ENCODE measurements around the gene FAM193B. TPM values are rescaled to one million over a fixed set of nuclear protein-coding genes. Genes with fewer than 3 reads are reported as not detected.

The FAM193B gene
- polyA plus RNA-seq, 1 of the 3 experiments (the other 2 are of a cell fraction) = 48.1 TPM

DNA sequence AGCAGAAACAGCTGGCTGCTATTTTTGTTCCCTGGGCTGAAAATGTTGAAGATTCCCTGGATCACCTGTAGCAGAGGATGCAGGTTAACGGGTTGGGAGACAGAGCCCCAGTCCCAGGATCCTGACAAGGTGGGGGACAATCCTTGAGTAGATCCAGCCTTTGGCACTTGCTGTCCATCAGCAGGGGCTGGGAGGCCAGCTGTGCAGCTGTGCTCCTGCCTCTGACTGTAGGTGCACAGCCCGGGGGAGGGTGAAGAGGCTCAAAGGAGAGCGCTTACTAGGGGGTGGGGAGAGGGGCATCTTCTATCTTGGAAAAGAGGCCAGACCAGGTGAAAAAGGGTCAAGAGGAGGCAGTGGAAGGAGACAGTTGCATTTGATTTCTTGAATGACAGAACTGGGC lies 34.1 kb downstream of the FAM193B start:
- DNase-seq = no peak
- WGBS (ENCODE audit: low lambda C conversion rate) = 98% methylated on average over 3 of the region's 3 CpGs

More for the DNA sequence above, 34.1 kb downstream of the FAM193B start:
- H3F3A ChIP-seq (replicated peaks; ENCODE audit: insufficient read depth) = peaks cover 10% of the 10 kb centered on the region
- no peak overlapping the region for H3K4me2 ChIP-seq
- H3K9me2 ChIP-seq = no peaks in the 10 kb centered on the region
- peaks cover 6 to 15% of the 10 kb centered on the region in 2 experiments; a peak in 2 of 4 replicates for H3K4me1 ChIP-seq (ENCODE audit: control insufficient read depth in 1 of 2, insufficient read depth in 2 of 2, low read depth in 1 of 2, low read length in 1 of 2)
- peaks cover 16 to 56% of the 10 kb centered on the region in 2 experiments for H3K36me3 ChIP-seq (replicated peaks in 1 of 2; ENCODE audit: control insufficient read depth in 1 of 2, insufficient read depth in 2 of 2, low read length in 1 of 2)
- H3K9ac ChIP-seq = no peak overlapping the region
- no peak for TF ChIP-seq RXRA (IDR thresholded peaks at IDR 0.05; ENCODE audit: borderline replicate concordance, low read depth)
- no peak for TF ChIP-seq NFIC (IDR thresholded peaks at IDR 0.05; ENCODE audit: borderline replicate concordance)
- TF ChIP-seq EP300 (IDR thresholded peaks at IDR 0.05; ENCODE audit: borderline replicate concordance in 1 of 2, low read depth in 1 of 2, low read length in 1 of 2) = no peak
- TF ChIP-seq, protein P1, sequence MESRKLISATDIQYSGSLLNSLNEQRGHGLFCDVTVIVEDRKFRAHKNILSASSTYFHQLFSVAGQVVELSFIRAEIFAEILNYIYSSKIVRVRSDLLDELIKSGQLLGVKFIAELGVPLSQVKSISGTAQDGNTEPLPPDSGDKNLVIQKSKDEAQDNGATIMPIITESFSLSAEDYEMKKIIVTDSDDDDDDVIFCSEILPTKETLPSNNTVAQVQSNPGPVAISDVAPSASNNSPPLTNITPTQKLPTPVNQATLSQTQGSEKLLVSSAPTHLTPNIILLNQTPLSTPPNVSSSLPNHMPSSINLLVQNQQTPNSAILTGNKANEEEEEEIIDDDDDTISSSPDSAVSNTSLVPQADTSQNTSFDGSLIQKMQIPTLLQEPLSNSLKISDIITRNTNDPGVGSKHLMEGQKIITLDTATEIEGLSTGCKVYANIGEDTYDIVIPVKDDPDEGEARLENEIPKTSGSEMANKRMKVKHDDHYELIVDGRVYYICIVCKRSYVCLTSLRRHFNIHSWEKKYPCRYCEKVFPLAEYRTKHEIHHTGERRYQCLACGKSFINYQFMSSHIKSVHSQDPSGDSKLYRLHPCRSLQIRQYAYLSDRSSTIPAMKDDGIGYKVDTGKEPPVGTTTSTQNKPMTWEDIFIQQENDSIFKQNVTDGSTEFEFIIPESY (IDR thresholded peaks at IDR 0.05; ENCODE audit: borderline replicate concordance, low read depth) = no peak
- no peak for TF ChIP-seq GABPA (IDR thresholded peaks at IDR 0.05; ENCODE audit: low read depth)
- no peak for TF ChIP-seq TAF1 (IDR thresholded peaks at IDR 0.05; ENCODE audit: borderline replicate concordance, low read depth, low read length)
- TF ChIP-seq RFX5 (IDR thresholded peaks at IDR 0.05; ENCODE audit: low read length) = no peak
- no peak for TF ChIP-seq SIN3A (IDR thresholded peaks at IDR 0.05; ENCODE audit: borderline replicate concordance, low read depth, low read length)
- TF ChIP-seq MXI1 (IDR thresholded peaks at IDR 0.05; ENCODE audit: low read depth, low read length) = no peak
- TF ChIP-seq, protein P2, sequence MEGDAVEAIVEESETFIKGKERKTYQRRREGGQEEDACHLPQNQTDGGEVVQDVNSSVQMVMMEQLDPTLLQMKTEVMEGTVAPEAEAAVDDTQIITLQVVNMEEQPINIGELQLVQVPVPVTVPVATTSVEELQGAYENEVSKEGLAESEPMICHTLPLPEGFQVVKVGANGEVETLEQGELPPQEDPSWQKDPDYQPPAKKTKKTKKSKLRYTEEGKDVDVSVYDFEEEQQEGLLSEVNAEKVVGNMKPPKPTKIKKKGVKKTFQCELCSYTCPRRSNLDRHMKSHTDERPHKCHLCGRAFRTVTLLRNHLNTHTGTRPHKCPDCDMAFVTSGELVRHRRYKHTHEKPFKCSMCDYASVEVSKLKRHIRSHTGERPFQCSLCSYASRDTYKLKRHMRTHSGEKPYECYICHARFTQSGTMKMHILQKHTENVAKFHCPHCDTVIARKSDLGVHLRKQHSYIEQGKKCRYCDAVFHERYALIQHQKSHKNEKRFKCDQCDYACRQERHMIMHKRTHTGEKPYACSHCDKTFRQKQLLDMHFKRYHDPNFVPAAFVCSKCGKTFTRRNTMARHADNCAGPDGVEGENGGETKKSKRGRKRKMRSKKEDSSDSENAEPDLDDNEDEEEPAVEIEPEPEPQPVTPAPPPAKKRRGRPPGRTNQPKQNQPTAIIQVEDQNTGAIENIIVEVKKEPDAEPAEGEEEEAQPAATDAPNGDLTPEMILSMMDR (IDR thresholded peaks at IDR 0.05) = no peak
- TF ChIP-seq YY1 (IDR thresholded peaks at IDR 0.05; ENCODE audit: low read depth) = no peak
- TF ChIP-seq, protein P3, sequence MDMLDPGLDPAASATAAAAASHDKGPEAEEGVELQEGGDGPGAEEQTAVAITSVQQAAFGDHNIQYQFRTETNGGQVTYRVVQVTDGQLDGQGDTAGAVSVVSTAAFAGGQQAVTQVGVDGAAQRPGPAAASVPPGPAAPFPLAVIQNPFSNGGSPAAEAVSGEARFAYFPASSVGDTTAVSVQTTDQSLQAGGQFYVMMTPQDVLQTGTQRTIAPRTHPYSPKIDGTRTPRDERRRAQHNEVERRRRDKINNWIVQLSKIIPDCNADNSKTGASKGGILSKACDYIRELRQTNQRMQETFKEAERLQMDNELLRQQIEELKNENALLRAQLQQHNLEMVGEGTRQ (IDR thresholded peaks at IDR 0.05; ENCODE audit: borderline replicate concordance, low read depth, low read length) = no peak
- no peak for TF ChIP-seq JUND (IDR thresholded peaks at IDR 0.05)
- TF ChIP-seq NRF1 (IDR thresholded peaks at IDR 0.05; ENCODE audit: low read depth, low read length) = no peak
- no peak for TF ChIP-seq FOXJ3 (CRISPR knock-in tag; IDR thresholded peaks at IDR 0.05)
- TF ChIP-seq ELF1 (IDR thresholded peaks at IDR 0.05) = no peak
- TF ChIP-seq, protein P4, sequence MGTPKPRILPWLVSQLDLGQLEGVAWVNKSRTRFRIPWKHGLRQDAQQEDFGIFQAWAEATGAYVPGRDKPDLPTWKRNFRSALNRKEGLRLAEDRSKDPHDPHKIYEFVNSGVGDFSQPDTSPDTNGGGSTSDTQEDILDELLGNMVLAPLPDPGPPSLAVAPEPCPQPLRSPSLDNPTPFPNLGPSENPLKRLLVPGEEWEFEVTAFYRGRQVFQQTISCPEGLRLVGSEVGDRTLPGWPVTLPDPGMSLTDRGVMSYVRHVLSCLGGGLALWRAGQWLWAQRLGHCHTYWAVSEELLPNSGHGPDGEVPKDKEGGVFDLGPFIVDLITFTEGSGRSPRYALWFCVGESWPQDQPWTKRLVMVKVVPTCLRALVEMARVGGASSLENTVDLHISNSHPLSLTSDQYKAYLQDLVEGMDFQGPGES (IDR thresholded peaks at IDR 0.05; ENCODE audit: low read depth, low read length) = no peak
- TF ChIP-seq, protein P5, sequence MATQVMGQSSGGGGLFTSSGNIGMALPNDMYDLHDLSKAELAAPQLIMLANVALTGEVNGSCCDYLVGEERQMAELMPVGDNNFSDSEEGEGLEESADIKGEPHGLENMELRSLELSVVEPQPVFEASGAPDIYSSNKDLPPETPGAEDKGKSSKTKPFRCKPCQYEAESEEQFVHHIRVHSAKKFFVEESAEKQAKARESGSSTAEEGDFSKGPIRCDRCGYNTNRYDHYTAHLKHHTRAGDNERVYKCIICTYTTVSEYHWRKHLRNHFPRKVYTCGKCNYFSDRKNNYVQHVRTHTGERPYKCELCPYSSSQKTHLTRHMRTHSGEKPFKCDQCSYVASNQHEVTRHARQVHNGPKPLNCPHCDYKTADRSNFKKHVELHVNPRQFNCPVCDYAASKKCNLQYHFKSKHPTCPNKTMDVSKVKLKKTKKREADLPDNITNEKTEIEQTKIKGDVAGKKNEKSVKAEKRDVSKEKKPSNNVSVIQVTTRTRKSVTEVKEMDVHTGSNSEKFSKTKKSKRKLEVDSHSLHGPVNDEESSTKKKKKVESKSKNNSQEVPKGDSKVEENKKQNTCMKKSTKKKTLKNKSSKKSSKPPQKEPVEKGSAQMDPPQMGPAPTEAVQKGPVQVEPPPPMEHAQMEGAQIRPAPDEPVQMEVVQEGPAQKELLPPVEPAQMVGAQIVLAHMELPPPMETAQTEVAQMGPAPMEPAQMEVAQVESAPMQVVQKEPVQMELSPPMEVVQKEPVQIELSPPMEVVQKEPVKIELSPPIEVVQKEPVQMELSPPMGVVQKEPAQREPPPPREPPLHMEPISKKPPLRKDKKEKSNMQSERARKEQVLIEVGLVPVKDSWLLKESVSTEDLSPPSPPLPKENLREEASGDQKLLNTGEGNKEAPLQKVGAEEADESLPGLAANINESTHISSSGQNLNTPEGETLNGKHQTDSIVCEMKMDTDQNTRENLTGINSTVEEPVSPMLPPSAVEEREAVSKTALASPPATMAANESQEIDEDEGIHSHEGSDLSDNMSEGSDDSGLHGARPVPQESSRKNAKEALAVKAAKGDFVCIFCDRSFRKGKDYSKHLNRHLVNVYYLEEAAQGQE (IDR thresholded peaks at IDR 0.05; ENCODE audit: low read depth, low read length) = no peak
- no peak overlapping the region for H3K27ac ChIP-seq (ENCODE audit: low read depth in 2 of 2, low read length in 1 of 2)
- peaks cover 29% of the 10 kb centered on the region for H3K79me2 ChIP-seq (ENCODE audit: insufficient read depth)
- no peaks in the 10 kb centered on the region for H3K27me3 ChIP-seq (ENCODE audit: insufficient read depth)
- POLR2A ChIA-PET = no interaction called here
- no peaks in the 10 kb centered on the region for H3K9me3 ChIP-seq
- no peak overlapping the region for H3K4me3 ChIP-seq (ENCODE audit: low read depth in 2 of 2, low read length in 1 of 2)
- no peaks in the 10 kb centered on the region for H4K20me1 ChIP-seq (ENCODE audit: insufficient read depth)
- CTCF ChIA-PET = interaction anchor here (1.0 to 3.7 kb wide), 4 partner anchors 13 to 26 kb away, joined by 3 to 15 read pairs (median 3); no protein-coding TSS in a partner anchor
- no peak overlapping the region for H2AFZ ChIP-seq (ENCODE audit: low read depth)
